HepG2 (cell line): ENCODE measurements around the gene AKR1C4. TPM values are rescaled to one million over a fixed set of nuclear protein-coding genes. Genes with fewer than 3 reads are reported as not detected.

Experiments used
- ARID5B ChIP-seq: IDR thresholded peaks from 2 replicates; pipeline ENCODE4 v1.4.0; 2020; ENCODE audit warnings: mild to moderate bottlenecking, missing genetic modification reagents
- EP300 ChIP-seq, 3 experiments: sonication (generic) in 1 of 3; formaldehyde crosslinking in 1 of 3; IDR thresholded peaks; 2 replicates each; pipeline versions ENCODE4 v1.5.1 to v1.6.1; 2011 to 2020; ENCODE audit warnings: low read depth in 2 of 3, low read length in 2 of 3, borderline replicate concordance in 1 of 3, improper control_type of control experiment in 1 of 3, mild to moderate bottlenecking in 1 of 3, missing genetic modification reagents in 1 of 3, moderate library complexity in 1 of 3
- GATAD1 ChIP-seq: IDR thresholded peaks from 2 replicates; pipeline ENCODE4 v1.6.1; 2016; ENCODE audit warnings: missing genetic modification reagents, missing compliant biosample characterization
- MNT ChIP-seq: fragments of 450-650 bp; IDR thresholded peaks from 2 replicates; pipeline ENCODE4 v1.6.1; 2016
- PHB2 ChIP-seq: fragments of 450-650 bp; IDR thresholded peaks from 2 replicates; pipeline ENCODE4 v1.6.1; 2018; ENCODE audit not compliant: partially characterized antibody
- RNF2 ChIP-seq: fragments of 450-650 bp; conservative IDR thresholded peaks from 2 replicates; pipeline ENCODE4 v1.6.1; 2016; ENCODE audit warnings: low read depth
- THAP9 ChIP-seq: sonication (generic); formaldehyde crosslinking; IDR thresholded peaks from 2 replicates; pipeline ENCODE4; 2020; ENCODE audit warnings: missing genetic modification reagents, mild to moderate bottlenecking, borderline replicate concordance
- ZNF124 ChIP-seq: sonication (generic); formaldehyde crosslinking; IDR thresholded peaks from 2 replicates; pipeline ENCODE4 v1.4.0; 2020; ENCODE audit warnings: missing genetic modification reagents
- ZNF260 ChIP-seq: sonication (generic); formaldehyde crosslinking; IDR thresholded peaks from 2 replicates; pipeline ENCODE4 v1.4.0; 2020; ENCODE audit warnings: missing genetic modification reagents, low read depth, mild to moderate bottlenecking, borderline replicate concordance
- ZSCAN5A ChIP-seq: sonication (generic); formaldehyde crosslinking; IDR thresholded peaks from 2 replicates; pipeline ENCODE4 v1.8.0; 2022; ENCODE audit warnings: mild to moderate bottlenecking, missing genetic modification reagents, borderline replicate concordance
- polyA plus RNA-seq, 8 experiments: library from polyadenylated mRNA; depleted of rRNA in 3 of 8; stranded (reverse) in 7 of 8; unstranded in 1 of 8; fragments of >200 nt; fragmentation: Illumina TruSeq in 4 of 8; extraction: Trizol in 4 of 8; gene quantifications; 2 replicates each; pipeline versions ENCODE4 v1.2.1 to v1.2.3, GENCODE V29; 2011 to 2016; ENCODE audit warnings: low read depth in 4 of 8, missing spikeins in 1 of 8, mixed read lengths in 1 of 8; ENCODE audit not compliant: insufficient read depth in 1 of 8
- total RNA-seq, 5 experiments: library from RNA; depleted of rRNA; stranded (reverse); fragments of >200 nt; fragmentation: Illumina TruSeq; extraction: Trizol; gene quantifications; 2 replicates each; pipeline ENCODE4 v1.2.3, GENCODE V29; 2016; ENCODE audit warnings: low read depth in 1 of 5
- TF ChIP-seq, protein P1 (sequence below): sonication (generic); formaldehyde crosslinking; IDR thresholded peaks from 2 replicates; pipeline ENCODE4 v1.4.0; 2020; ENCODE audit warnings: mild to moderate bottlenecking, missing genetic modification reagents, borderline replicate concordance
- TF ChIP-seq, protein P2 (sequence below): sonication (generic); formaldehyde crosslinking; IDR thresholded peaks from 2 replicates; pipeline ENCODE4 v1.4.0; 2020; ENCODE audit warnings: mild to moderate bottlenecking, missing genetic modification reagents
- TF ChIP-seq, protein P3 (sequence below): sonication (generic); formaldehyde crosslinking; IDR thresholded peaks from 2 replicates; pipeline ENCODE4 v1.9.0; 2021; ENCODE audit warnings: missing genetic modification reagents, mild to moderate bottlenecking, borderline replicate concordance

The AKR1C4 gene
- total and polyA plus RNA-seq, 2 of the 13 experiments (the other 11 are each of a cell fraction or from before 2014, with no cell fraction given): 0.18 to 1.3 TPM

- TF ChIP-seq ARID5B (peak; percentile 98), RNF2 (no peak), THAP9 (CRISPR knock-in tag) (no peak), EP300 (IDR thresholded peaks at IDR 0.05; ENCODE audit: low read depth in 2 of 2, low read length in 2 of 2) (peak; percentile 23 to 98; a peak in 3 of 4 replicates), EP300 (CRISPR knock-in tag; IDR thresholded peaks at IDR 0.05; ENCODE audit: borderline replicate concordance) (peak; percentile 88), GATAD1 (peak; percentile 41; the same call in 1 of the 2 replicates), MNT (no peak), ZNF124 (CRISPR knock-in tag) (no peak; the same call in 1 of the 2 replicates), ZNF260 (no peak), PHB2 (no peak), ZSCAN5A (CRISPR knock-in tag) (peak; percentile 84; the same call in 1 of the 2 replicates)
- TF ChIP-seq, protein P1, sequence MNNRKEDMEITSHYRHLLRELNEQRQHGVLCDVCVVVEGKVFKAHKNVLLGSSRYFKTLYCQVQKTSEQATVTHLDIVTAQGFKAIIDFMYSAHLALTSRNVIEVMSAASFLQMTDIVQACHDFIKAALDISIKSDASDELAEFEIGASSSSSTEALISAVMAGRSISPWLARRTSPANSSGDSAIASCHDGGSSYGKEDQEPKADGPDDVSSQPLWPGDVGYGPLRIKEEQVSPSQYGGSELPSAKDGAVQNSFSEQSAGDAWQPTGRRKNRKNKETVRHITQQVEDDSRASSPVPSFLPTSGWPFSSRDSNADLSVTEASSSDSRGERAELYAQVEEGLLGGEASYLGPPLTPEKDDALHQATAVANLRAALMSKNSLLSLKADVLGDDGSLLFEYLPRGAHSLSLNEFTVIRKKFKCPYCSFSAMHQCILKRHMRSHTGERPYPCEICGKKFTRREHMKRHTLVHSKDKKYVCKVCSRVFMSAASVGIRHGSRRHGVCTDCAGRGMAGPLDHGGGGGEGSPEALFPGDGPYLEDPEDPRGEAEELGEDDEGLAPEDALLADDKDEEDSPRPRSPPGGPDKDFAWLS (CRISPR knock-in tag): no peak
- TF ChIP-seq, protein P2, sequence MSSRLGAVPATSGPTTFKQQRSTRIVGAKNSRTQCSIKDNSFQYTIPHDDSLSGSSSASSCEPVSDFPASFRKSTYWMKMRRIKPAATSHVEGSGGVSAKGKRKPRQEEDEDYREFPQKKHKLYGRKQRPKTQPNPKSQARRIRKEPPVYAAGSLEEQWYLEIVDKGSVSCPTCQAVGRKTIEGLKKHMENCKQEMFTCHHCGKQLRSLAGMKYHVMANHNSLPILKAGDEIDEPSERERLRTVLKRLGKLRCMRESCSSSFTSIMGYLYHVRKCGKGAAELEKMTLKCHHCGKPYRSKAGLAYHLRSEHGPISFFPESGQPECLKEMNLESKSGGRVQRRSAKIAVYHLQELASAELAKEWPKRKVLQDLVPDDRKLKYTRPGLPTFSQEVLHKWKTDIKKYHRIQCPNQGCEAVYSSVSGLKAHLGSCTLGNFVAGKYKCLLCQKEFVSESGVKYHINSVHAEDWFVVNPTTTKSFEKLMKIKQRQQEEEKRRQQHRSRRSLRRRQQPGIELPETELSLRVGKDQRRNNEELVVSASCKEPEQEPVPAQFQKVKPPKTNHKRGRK: no peak
- TF ChIP-seq, protein P3, sequence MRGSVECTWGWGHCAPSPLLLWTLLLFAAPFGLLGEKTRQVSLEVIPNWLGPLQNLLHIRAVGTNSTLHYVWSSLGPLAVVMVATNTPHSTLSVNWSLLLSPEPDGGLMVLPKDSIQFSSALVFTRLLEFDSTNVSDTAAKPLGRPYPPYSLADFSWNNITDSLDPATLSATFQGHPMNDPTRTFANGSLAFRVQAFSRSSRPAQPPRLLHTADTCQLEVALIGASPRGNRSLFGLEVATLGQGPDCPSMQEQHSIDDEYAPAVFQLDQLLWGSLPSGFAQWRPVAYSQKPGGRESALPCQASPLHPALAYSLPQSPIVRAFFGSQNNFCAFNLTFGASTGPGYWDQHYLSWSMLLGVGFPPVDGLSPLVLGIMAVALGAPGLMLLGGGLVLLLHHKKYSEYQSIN (CRISPR knock-in tag): no peak
These were observed 46.9 kb downstream of the AKR1C4 start (continued) for GRCh38 chr10:5243521-5243987.
